H9 (cell line): Measurements from ENCODE around the gene S100A6. TPM values are rescaled to one million over a fixed set of nuclear protein-coding genes. Genes with fewer than 3 reads are reported as not detected.

Experiments
- DNase-seq: peaks from one replicate; pipeline ENCODE4 v3.0.0-alpha.2; 2017
- H2AFZ ChIP-seq: one replicate; pipeline ENCODE4 v1.6.1; 2013; ENCODE audit warnings: mild to moderate bottlenecking, low read length, control low read depth, moderate library complexity
- H2AK5ac ChIP-seq: 2 replicates; pipeline ENCODE4 v1.6.1; 2013; ENCODE audit warnings: low read length, control low read depth, mixed read lengths; ENCODE audit not compliant: insufficient read length
- H2BK120ac ChIP-seq: one replicate; pipeline ENCODE4 v1.6.1; 2013; ENCODE audit warnings: low read depth, mild to moderate bottlenecking, low read length, control low read depth, inconsistent platforms; ENCODE audit not compliant: poor library complexity, severe bottlenecking
- H2BK12ac ChIP-seq: 2 replicates; pipeline ENCODE4 v1.6.1; 2013; ENCODE audit warnings: low read length, control low read depth, mixed read lengths, low read depth; ENCODE audit not compliant: insufficient read length
- H2BK15ac ChIP-seq: 2 replicates; pipeline ENCODE4 v1.6.1; 2013; ENCODE audit warnings: low read depth, low read length, control low read depth
- H2BK20ac ChIP-seq: one replicate; pipeline ENCODE4 v1.6.1; 2013; ENCODE audit warnings: low read depth, mild to moderate bottlenecking, low read length, control low read depth, inconsistent platforms; ENCODE audit not compliant: poor library complexity, severe bottlenecking
- H2BK5ac ChIP-seq: 2 replicates; pipeline ENCODE4 v1.6.1; 2013; ENCODE audit warnings: low read length, control low read depth, mixed read lengths; ENCODE audit not compliant: insufficient read length
- H3K14ac ChIP-seq: 2 replicates; pipeline ENCODE4 v1.6.1; 2013; ENCODE audit warnings: low read length, control low read depth; ENCODE audit not compliant: insufficient read depth
- H3K18ac ChIP-seq: 2 replicates; pipeline ENCODE4 v1.6.1; 2013; ENCODE audit warnings: low read depth, mild to moderate bottlenecking, mixed read lengths, low read length, control low read depth; ENCODE audit not compliant: insufficient read length
- H3K23ac ChIP-seq: 2 replicates; pipeline ENCODE4 v1.6.1; 2013; ENCODE audit warnings: low read length, control low read depth, mixed read lengths, low read depth; ENCODE audit not compliant: insufficient read length
- H3K23me2 ChIP-seq: 2 replicates; pipeline ENCODE4 v1.6.1; 2013; ENCODE audit warnings: low read depth, mild to moderate bottlenecking, mixed read lengths, low read length, control low read depth; ENCODE audit not compliant: insufficient read length, poor library complexity, severe bottlenecking
- H3K27ac ChIP-seq: 2 replicates; pipeline ENCODE4 v1.5.1; 2013; ENCODE audit warnings: low read length, control low read depth, mixed read lengths, low read depth; ENCODE audit not compliant: insufficient read length
- H3K27me3 ChIP-seq: 2 replicates; pipeline ENCODE4 v1.6.1; 2013; ENCODE audit warnings: low read length, control low read depth, inconsistent platforms; ENCODE audit not compliant: insufficient read depth
- H3K4ac ChIP-seq: 2 replicates; pipeline ENCODE4 v1.6.1; 2013; ENCODE audit warnings: low read depth, mild to moderate bottlenecking, control low read depth, inconsistent platforms, low read length, moderate library complexity
- H3K4me1 ChIP-seq: 2 replicates; pipeline ENCODE4 v1.6.1; 2013; ENCODE audit warnings: low read length, control low read depth, inconsistent platforms; ENCODE audit not compliant: insufficient read depth
- H3K4me2 ChIP-seq: 2 replicates; pipeline ENCODE4 v1.6.1; 2013; ENCODE audit warnings: low read length, control low read depth, mixed read lengths; ENCODE audit not compliant: insufficient read length, insufficient read depth
- H3K56ac ChIP-seq: 2 replicates; pipeline ENCODE4 v1.6.1; 2013; ENCODE audit warnings: low read depth, mild to moderate bottlenecking, mixed read lengths, low read length, control low read depth; ENCODE audit not compliant: insufficient read length
- H3K79me1 ChIP-seq: 2 replicates; pipeline ENCODE4 v1.6.1; 2013; ENCODE audit warnings: low read depth, mild to moderate bottlenecking, moderate library complexity, low read length, control low read depth, inconsistent platforms; ENCODE audit not compliant: insufficient read depth, poor library complexity, severe bottlenecking
- H3K79me2 ChIP-seq: 2 replicates; pipeline ENCODE4 v1.6.1; 2013; ENCODE audit warnings: low read length, control low read depth, inconsistent platforms; ENCODE audit not compliant: insufficient read depth
- H3K9ac ChIP-seq: 2 replicates; pipeline ENCODE4 v1.6.1; 2013; ENCODE audit warnings: low read length, control low read depth, mixed read lengths; ENCODE audit not compliant: insufficient read length; ENCODE audit errors: extremely low read depth
- H3K9me3 ChIP-seq: one replicate; pipeline ENCODE4 v1.6.1; 2013; ENCODE audit warnings: low read depth, low read length, inconsistent platforms; ENCODE audit not compliant: control insufficient read depth
- H3T11ph ChIP-seq: one replicate; pipeline ENCODE4 v1.6.1; 2013; ENCODE audit warnings: mild to moderate bottlenecking, low read length, control low read depth, inconsistent platforms
- H4K20me1 ChIP-seq: one replicate; pipeline ENCODE4 v1.6.1; 2013; ENCODE audit not compliant: control insufficient read depth, insufficient read length, insufficient read depth
- H4K5ac ChIP-seq: 2 replicates; pipeline ENCODE4 v1.6.1; 2013; ENCODE audit warnings: low read depth, mild to moderate bottlenecking, mixed read lengths, low read length, control low read depth; ENCODE audit not compliant: insufficient read length
- H4K8ac ChIP-seq: replicated peaks from 2 replicates; pipeline ENCODE4 v1.6.1; 2013; ENCODE audit warnings: low read length, control low read depth, mixed read lengths, low read depth; ENCODE audit not compliant: insufficient read length
- H4K91ac ChIP-seq: 2 replicates; pipeline ENCODE4 v1.6.1; 2013; ENCODE audit warnings: low read depth, mild to moderate bottlenecking, moderate library complexity, mixed read lengths, low read length, control low read depth; ENCODE audit not compliant: insufficient read length
- H3K27ac Mint-ChIP-seq, 3 experiments: 2 replicates in 2 of 3; 3 replicates in 1 of 3; pipeline ENCODE4 v1.8.0; 2020 to 2021; ENCODE audit warnings: mixed read lengths in 3 of 3, mild to moderate bottlenecking in 1 of 3, moderate library complexity in 1 of 3
- H3K27me3 Mint-ChIP-seq: 2 replicates; pipeline ENCODE4 v1.8.0; 2021; ENCODE audit warnings: low read depth, mild to moderate bottlenecking, moderate library complexity, mixed read lengths
- H3K36me3 Mint-ChIP-seq, 3 experiments: 2 replicates in 2 of 3; 3 replicates in 1 of 3; pipeline ENCODE4 v1.8.0; 2020 to 2021; ENCODE audit warnings: low read depth in 3 of 3, mixed read lengths in 3 of 3; ENCODE audit not compliant: insufficient read depth in 1 of 3
- H3K4me1 Mint-ChIP-seq, 2 experiments: 2 replicates each; pipeline ENCODE4 v1.8.0; 2020; ENCODE audit warnings: mixed read lengths in 2 of 2
- H3K4me3 Mint-ChIP-seq, 2 experiments: 2 replicates in 1 of 2; 3 replicates in 1 of 2; pipeline ENCODE4 v1.8.0; 2020 to 2021; ENCODE audit warnings: mild to moderate bottlenecking in 2 of 2, mixed read lengths in 2 of 2, moderate library complexity in 1 of 2
- H3K9me3 Mint-ChIP-seq, 2 experiments: 2 replicates in 1 of 2; 3 replicates in 1 of 2; pipeline ENCODE4 v1.8.0; 2020; ENCODE audit warnings: mild to moderate bottlenecking in 2 of 2, mixed read lengths in 2 of 2, moderate library complexity in 1 of 2
- CTCF ChIP-seq: fragments of 200-600 bp; sonication (generic); conservative IDR thresholded peaks from 3 replicates; pipeline ENCODE4 v1.8.0; 2021; ENCODE audit warnings: antibody characterized with exemption, mild to moderate bottlenecking
- WGBS: extraction: QIAGEN DNeasy Blood & Tissue Kit; methylation state at CpG from one replicate; pipeline ENCODE4 v1.1.7; 2013; ENCODE audit warnings: missing lambda C conversion rate, low lambda C conversion rate, mixed read lengths; ENCODE audit not compliant: insufficient read length; ENCODE audit errors: extremely low coverage; 5-methylcytosine and 5-hydroxymethylcytosine counted together
- long read RNA-seq: library from polyadenylated mRNA; unstranded; transcript quantifications from one replicate; pipeline ENCODE4 v2.0.0, GENCODE V29; 2020
- total RNA-seq: library from RNA; stranded (reverse); gene quantifications from 2 replicates; pipeline ENCODE4 v1.2.1, GENCODE V29; 2021

S100A6 gene
- not detected in 2 replicates for total RNA-seq
- long read RNA-seq, result 0 reads

GRCh38 chr1:153535242-153536011, at the start of gene S100A6:
S100A6 (minus strand) TSS chr1:153535991; CDS start chr1:153535339, 652 bp downstream.
- WGBS, result no CpG with 5 or more reads among the region's 18 CpGs
- Mint-ChIP-seq H3K27ac (peak within 1 kb of the TSS in 1 of 3 experiments; percentile 40; a peak in 1 of 7 replicates), H3K4me3 (peak within 1 kb of the TSS in 1 of 2 experiments; percentile 68; a peak in 3 of 5 replicates), H3K27me3 (no peaks in the 10 kb centered on the region; the same call in 1 of the 2 replicates), H3K9me3 (no peaks in the 10 kb centered on the region), H3K4me1 (peaks cover 34 to 42% of the 10 kb centered on the region in 2 experiments), H3K36me3 (no peaks in the 10 kb centered on the region)
- Histone ChIP-seq H2AFZ (no peak within 1 kb of the TSS), H2BK20ac (no peak within 1 kb of the TSS), H3T11ph (no peak within 1 kb of the TSS), H3K9ac (no peak within 1 kb of the TSS), H2BK12ac (no peak within 1 kb of the TSS), H3K27ac (no peak within 1 kb of the TSS), H4K8ac (no peak within 1 kb of the TSS), H3K4ac (no peak within 1 kb of the TSS), H3K23ac (no peak within 1 kb of the TSS), H4K5ac (no peak within 1 kb of the TSS), H3K4me2 (peak within 1 kb of the TSS; percentile 36), H4K20me1 (no peaks in the 10 kb centered on the region), H3K14ac (peak within 1 kb of the TSS; percentile 44; the same call in 1 of the 2 replicates), H4K91ac (no peak within 1 kb of the TSS), H2BK15ac (no peak within 1 kb of the TSS), H3K4me1 (peaks cover 7% of the 10 kb centered on the region; the same call in 1 of the 2 replicates), H2BK120ac (no peak within 1 kb of the TSS), H3K27me3 (no peaks in the 10 kb centered on the region; the same call in 1 of the 2 replicates), H3K56ac (no peak within 1 kb of the TSS), H3K79me1 (no peaks in the 10 kb centered on the region), H2BK5ac (no peak within 1 kb of the TSS), H3K79me2 (no peaks in the 10 kb centered on the region), H3K23me2 (no peaks in the 10 kb centered on the region), H3K18ac (no peak within 1 kb of the TSS), H2AK5ac (no peak within 1 kb of the TSS), H3K9me3 (no peaks in the 10 kb centered on the region)
- DNase-seq, result no peak
- no peak for TF ChIP-seq CTCF
